Measurements from ENCODE around the gene KIF5C. TPM values are rescaled to one million over a fixed set of nuclear protein-coding genes. Genes with fewer than 3 reads are reported as not detected.

Gene KIF5C
- total RNA-seq, 6 donors from 2014 or later, result 0.44 to 1.6 (median 0.85) TPM

DNA sequence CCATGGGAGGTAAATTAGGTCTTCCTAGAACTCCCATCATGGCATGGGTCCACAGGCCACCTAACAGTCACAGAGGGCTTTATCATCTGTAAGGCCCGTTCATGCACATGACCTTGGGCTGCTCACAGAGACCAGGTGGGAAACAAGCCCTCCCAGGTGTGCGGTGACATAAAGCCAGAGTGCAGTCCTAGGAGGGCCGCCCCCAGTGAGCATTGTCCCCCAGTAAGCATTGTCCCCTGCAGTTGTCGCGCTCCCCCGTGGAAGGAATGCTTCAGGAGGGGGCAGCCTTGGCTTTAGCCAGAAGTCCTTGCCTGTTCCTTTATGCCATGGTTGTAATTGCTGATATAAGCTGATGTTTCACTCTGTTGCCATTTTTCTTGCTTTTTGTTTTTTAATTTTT lies 121.8 kb downstream of the KIF5C start:
- DNase-seq, result no peak
- Histone ChIP-seq H3K4me1 (no peaks in the 10 kb centered on the region), H3K4me3 (no peak overlapping the region), H3K9me3 (no peaks in the 10 kb centered on the region), H3K27me3 (no peaks in the 10 kb centered on the region), H3K36me3 (no peaks in the 10 kb centered on the region), H3K27ac (no peak overlapping the region)
- 80 to 91% methylated on average over 6 of the region's 6 CpGs for WGBS, 2 donors
- TF ChIP-seq POLR2AphosphoS5 (IDR thresholded peaks at IDR 0.05) (no peak), POLR2A (IDR thresholded peaks at IDR 0.05) (no peak), EP300 (IDR thresholded peaks at IDR 0.05) (no peak)
- TF ChIP-seq, protein P1, sequence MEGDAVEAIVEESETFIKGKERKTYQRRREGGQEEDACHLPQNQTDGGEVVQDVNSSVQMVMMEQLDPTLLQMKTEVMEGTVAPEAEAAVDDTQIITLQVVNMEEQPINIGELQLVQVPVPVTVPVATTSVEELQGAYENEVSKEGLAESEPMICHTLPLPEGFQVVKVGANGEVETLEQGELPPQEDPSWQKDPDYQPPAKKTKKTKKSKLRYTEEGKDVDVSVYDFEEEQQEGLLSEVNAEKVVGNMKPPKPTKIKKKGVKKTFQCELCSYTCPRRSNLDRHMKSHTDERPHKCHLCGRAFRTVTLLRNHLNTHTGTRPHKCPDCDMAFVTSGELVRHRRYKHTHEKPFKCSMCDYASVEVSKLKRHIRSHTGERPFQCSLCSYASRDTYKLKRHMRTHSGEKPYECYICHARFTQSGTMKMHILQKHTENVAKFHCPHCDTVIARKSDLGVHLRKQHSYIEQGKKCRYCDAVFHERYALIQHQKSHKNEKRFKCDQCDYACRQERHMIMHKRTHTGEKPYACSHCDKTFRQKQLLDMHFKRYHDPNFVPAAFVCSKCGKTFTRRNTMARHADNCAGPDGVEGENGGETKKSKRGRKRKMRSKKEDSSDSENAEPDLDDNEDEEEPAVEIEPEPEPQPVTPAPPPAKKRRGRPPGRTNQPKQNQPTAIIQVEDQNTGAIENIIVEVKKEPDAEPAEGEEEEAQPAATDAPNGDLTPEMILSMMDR (IDR thresholded peaks at IDR 0.05), result no peak
- ATAC-seq (ENCODE audit: low FRiP score in 2 of 2), result peak in 1 of 2 donors; percentile 25

DNA sequence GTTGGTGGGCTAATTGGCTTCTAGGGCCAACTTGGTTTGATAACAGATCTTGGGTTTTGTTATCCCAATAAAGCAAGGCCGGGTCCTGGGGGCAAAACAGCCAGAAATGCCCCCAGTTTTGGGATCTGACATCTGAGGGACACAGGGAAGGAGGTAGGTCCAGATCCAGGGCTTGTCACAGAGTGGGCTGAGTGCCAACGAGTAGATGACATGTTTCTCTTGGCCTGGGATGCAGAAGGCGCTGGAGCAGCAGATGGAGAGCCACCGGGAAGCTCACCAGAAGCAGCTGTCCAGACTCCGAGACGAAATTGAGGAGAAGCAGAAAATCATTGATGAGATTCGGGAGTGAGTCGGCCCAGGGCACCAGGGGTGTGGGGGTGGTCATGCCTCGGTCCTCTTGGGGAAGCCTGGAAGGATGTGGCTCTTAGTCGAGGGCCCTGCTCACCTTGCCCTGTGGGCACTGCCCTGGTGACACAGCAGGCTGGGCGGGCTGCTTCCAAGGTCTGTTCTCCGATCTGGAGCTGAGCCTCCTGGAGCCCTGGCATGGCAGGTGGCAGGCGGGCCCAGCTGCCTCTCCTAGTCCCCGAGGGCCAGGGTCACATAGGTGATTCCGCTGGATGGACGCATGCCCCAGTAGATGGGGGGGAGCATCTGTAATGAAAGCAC lies 123.3 kb downstream of the KIF5C start:
- DNase-seq (peak in 1 of 2 donors; percentile 58), ATAC-seq (ENCODE audit: low FRiP score in 2 of 2) (no peak)
- Histone ChIP-seq H3K27me3 (no peaks in the 10 kb centered on the region), H3K27ac (no peak overlapping the region), H3K36me3 (no peaks in the 10 kb centered on the region), H3K4me1 (no peaks in the 10 kb centered on the region), H3K4me3 (no peak overlapping the region), H3K9me3 (no peaks in the 10 kb centered on the region)
- TF ChIP-seq EP300 (IDR thresholded peaks at IDR 0.05), result no peak
- 82 to 86% methylated on average over 15 to 16 of the region's 16 CpGs for WGBS, 2 donors

DNA sequence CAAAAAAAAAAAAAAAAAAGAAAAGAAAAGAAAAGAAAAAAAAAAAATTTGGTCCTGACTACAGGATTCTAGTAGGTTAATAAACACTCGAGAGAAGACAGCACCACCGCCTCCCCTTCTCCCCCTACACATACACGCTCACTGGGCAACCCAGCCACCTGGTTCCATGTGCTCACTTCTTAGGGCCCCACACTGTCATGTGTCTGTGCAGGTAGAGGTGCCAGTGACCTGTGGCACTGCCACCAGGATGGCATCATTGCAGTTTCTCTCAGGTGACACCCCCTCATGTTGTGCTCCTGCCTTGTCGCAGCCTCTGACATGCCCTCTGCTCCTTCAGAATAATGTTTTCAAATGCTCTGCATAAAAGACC lies 123.8 kb downstream of the KIF5C start:
- no peak for DNase-seq
- no peaks in the 10 kb centered on the region for H3K9me3 ChIP-seq
- H3K27ac ChIP-seq, result no peak overlapping the region
- WGBS, 2 donors, result 92 to 96% methylated on average over 4 of the region's 4 CpGs
- ATAC-seq (ENCODE audit: low FRiP score in 2 of 2), result no peak
- H3K36me3 ChIP-seq, result no peaks in the 10 kb centered on the region
- no peaks in the 10 kb centered on the region for H3K27me3 ChIP-seq
- TF ChIP-seq, protein P1 (IDR thresholded peaks at IDR 0.05), result no peak
- no peak for TF ChIP-seq EP300 (IDR thresholded peaks at IDR 0.05)
- no peak for TF ChIP-seq POLR2A (IDR thresholded peaks at IDR 0.05)
- TF ChIP-seq POLR2AphosphoS5 (IDR thresholded peaks at IDR 0.05), result no peak
- H3K4me3 ChIP-seq, result no peak overlapping the region
- H3K4me1 ChIP-seq, result no peaks in the 10 kb centered on the region

DNA sequence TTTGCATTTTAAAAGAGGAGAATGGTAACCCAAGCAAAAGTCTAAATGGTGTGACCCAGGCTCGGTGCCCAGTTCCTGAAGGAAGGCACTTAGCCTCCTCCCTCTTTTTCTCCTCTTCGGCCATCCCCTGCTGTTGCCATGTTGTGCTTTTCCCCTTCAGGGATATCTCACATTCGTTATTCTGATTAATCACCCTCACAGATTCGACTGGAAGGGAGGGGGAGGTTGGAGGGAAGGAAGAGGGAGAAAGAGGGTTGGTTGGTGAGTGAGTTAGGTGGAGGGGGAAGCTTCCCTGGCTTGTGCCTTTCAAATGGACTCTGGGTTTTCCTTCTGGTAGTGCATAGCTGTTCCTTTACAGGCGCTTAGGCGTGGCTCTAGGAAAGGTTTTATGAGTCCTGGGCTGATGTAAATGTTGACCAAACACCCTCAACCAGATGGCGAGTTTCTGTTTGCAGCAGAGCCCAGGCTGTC lies 124.5 kb downstream of the KIF5C start:
- 52 to 69% methylated on average over 7 of the region's 7 CpGs for WGBS, 2 donors
- no peak for TF ChIP-seq POLR2A (IDR thresholded peaks at IDR 0.05)
- no peak for TF ChIP-seq POLR2AphosphoS5 (IDR thresholded peaks at IDR 0.05)
- no peak for TF ChIP-seq EP300 (IDR thresholded peaks at IDR 0.05)
- TF ChIP-seq, protein P1 (IDR thresholded peaks at IDR 0.05), result no peak
- Histone ChIP-seq H3K9me3 (no peaks in the 10 kb centered on the region), H3K27ac (no peak overlapping the region), H3K27me3 (no peaks in the 10 kb centered on the region), H3K4me1 (no peaks in the 10 kb centered on the region), H3K36me3 (no peaks in the 10 kb centered on the region), H3K4me3 (no peak overlapping the region)
- DNase-seq, result no peak
- no peak for ATAC-seq (ENCODE audit: low FRiP score in 2 of 2)

DNA sequence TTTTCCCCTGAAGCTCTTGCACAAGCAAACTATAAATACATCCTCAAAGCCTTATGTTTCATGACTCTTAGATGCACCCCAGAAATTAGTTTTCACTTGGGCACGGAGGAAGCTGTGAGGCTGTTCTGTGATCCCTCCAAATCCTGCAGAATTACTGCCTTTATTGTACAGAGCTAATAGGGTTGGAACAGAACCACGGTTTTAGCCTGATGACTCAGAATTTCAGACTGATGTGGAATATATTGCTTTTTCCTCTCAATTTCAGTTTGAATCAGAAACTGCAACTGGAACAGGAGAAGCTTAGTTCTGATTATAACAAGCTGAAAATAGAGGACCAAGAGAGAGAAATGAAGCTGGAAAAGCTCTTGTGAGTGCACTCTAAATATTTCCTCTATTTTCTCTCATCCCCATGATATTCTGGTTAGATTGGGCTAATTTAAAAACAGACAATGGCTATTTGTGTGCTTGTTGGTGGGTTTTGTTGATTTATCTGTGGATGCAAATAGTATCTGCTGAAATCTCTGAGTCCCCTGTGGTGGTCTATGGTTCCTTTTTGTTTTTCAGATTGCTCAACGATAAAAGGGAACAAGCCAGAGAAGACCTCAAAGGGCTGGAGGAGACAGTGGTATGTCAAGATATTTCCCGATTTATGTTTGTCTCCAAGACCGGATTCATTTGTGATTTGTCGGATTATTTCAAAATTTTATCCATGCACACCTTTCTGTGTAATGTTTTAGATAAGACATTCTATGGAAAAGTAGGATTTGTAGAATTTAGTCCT lies 125.3 kb downstream of the KIF5C start:
- no peak overlapping the region for H3K27ac ChIP-seq
- no peaks in the 10 kb centered on the region for H3K9me3 ChIP-seq
- no peak overlapping the region for H3K4me3 ChIP-seq
- TF ChIP-seq POLR2AphosphoS5 (IDR thresholded peaks at IDR 0.05) (no peak), POLR2A (IDR thresholded peaks at IDR 0.05) (no peak), EP300 (IDR thresholded peaks at IDR 0.05) (no peak)
- TF ChIP-seq, protein P1 (IDR thresholded peaks at IDR 0.05), result no peak
- H3K36me3 ChIP-seq, result no peaks in the 10 kb centered on the region
- H3K27me3 ChIP-seq, result no peaks in the 10 kb centered on the region
- ATAC-seq (ENCODE audit: low FRiP score in 2 of 2), result no peak
- 65 to 71% methylated on average over 6 of the region's 6 CpGs for WGBS, 2 donors
- DNase-seq, result no peak
- H3K4me1 ChIP-seq, result no peaks in the 10 kb centered on the region
